GM12873 (cell line): ENCODE data around the gene NRK.

ENCODE experiments used
- CTCF ChIP-seq: IDR thresholded peaks from 2 replicates; pipeline ENCODE4 v1.5.1; 2012; ENCODE audit warnings: low read depth, mild to moderate bottlenecking, moderate library complexity, low read length, control low read depth; ENCODE audit not compliant: insufficient read depth; ENCODE audit errors: missing control alignments

The NRK gene

GRCh38 chrX:105975382-105975781, 153.0 kb downstream of the NRK start:
- TF ChIP-seq CTCF, result no peak

- no peak for TF ChIP-seq CTCF
Measured at GRCh38 chrX:105981772-105982485, 159.6 kb downstream of the NRK start.

GRCh38 chrX:105999294-105999693, 177.0 kb downstream of the NRK start:
- no peak for TF ChIP-seq CTCF

GRCh38 chrX:106000203-106000602, 177.9 kb downstream of the NRK start:
- TF ChIP-seq CTCF, result no peak

GRCh38 chrX:106005684-106006083, 183.3 kb downstream of the NRK start:
- no peak for TF ChIP-seq CTCF

- no peak for TF ChIP-seq CTCF
Measured at GRCh38 chrX:106007815-106008214, 185.5 kb downstream of the NRK start.
